Aorta (tissue), 5 donors: ENCODE results near the gene PACC1. TPM values are rescaled to one million over a fixed set of nuclear protein-coding genes. Genes with fewer than 3 reads are reported as not detected.

Experiments used
- ATAC-seq: fragments of 200-7000 bp; cut with Tn5 transposase; one replicate; pipeline ENCODE4 v1.9.1; 2022; ENCODE audit warnings: moderate library complexity; ENCODE audit not compliant: low FRiP score
- DNase-seq, 2 donors: peaks; one replicate each; pipeline ENCODE4 v3.0.0-alpha.2; 2020
- H3K27ac ChIP-seq, 2 donors: one replicate each; pipeline ENCODE4 v1.5.1; 2013; ENCODE audit warnings: low read length in 2 of 2, mild to moderate bottlenecking in 2 of 2, moderate library complexity in 2 of 2, control low read depth in 1 of 2, inconsistent platforms in 1 of 2, low read depth in 1 of 2
- H3K27me3 ChIP-seq, 2 donors: one replicate each; pipeline ENCODE4 v1.6.1; 2013; ENCODE audit warnings: control low read depth in 1 of 2, low read length in 1 of 2, mild to moderate bottlenecking in 1 of 2, moderate library complexity in 1 of 2; ENCODE audit not compliant: insufficient read depth in 2 of 2, control insufficient read depth in 1 of 2
- H3K36me3 ChIP-seq, 2 donors: one replicate each; pipeline ENCODE4 v1.6.1; 2013; ENCODE audit warnings: control low read depth in 1 of 2, low read length in 1 of 2, mild to moderate bottlenecking in 1 of 2; ENCODE audit not compliant: insufficient read depth in 2 of 2, control insufficient read depth in 1 of 2
- H3K4me1 ChIP-seq, 2 donors: one replicate each; pipeline ENCODE4 v1.6.1; 2013; ENCODE audit warnings: low read length in 2 of 2, control low read depth in 1 of 2, mild to moderate bottlenecking in 1 of 2, moderate library complexity in 1 of 2; ENCODE audit not compliant: insufficient read depth in 2 of 2, control insufficient read depth in 1 of 2
- H3K4me3 ChIP-seq, 2 donors: one replicate each; pipeline ENCODE4 v1.5.1; 2013; ENCODE audit warnings: low read length in 2 of 2, control low read depth in 1 of 2, mild to moderate bottlenecking in 1 of 2
- H3K9me3 ChIP-seq: one replicate; pipeline ENCODE4 v1.6.1; 2013; ENCODE audit warnings: mild to moderate bottlenecking, low read length; ENCODE audit not compliant: control insufficient read depth
- WGBS, 2 donors: extraction: QIAGEN DNeasy Blood & Tissue Kit; methylation state at CpG; one replicate each; pipeline ENCODE4 v1.1.7; 2013; 5-methylcytosine and 5-hydroxymethylcytosine counted together
- intact Hi-C, 2 donors: fragments of 100-400 bp; cut with DNase I; formaldehyde crosslinking; loops; one replicate each; pipeline versions ENCODE4 v1.14.2 to v1.15.0; 2022
- polyA plus RNA-seq, 2 donors: library from polyadenylated mRNA; stranded (reverse); fragments of 200-250 nt; gene quantifications; one replicate each; pipeline ENCODE4 v1.2.3, GENCODE V29; 2013
- total RNA-seq, 2 donors: library from RNA; stranded (reverse); fragmentation: NEBNext Ultra II Directional; extraction: Animal tissue kit (Norgen Biotek cat#: 25700); gene quantifications; one replicate each; pipeline ENCODE4 v1.2.1, GENCODE V29; 2021
- donor health status: healthy with polysubstance abuse.
- donor health status: Bipolar disorder and iron deficiency.
- donor health status: DM: no; HTN: no; CAD: no.
- donor health status: DM: no; HTN: no; CAD: no.
- donor health status: DM: yes; HTN: yes; CAD: no.

PACC1 gene
- total and polyA plus RNA-seq, 4 donors: 2.8 to 7.5 (median 4.9) TPM

- Histone ChIP-seq H3K9me3 (no peaks in the 10 kb centered on the region), H3K27ac (peak within 1 kb of the TSS; percentile 69 to 92), H3K4me1 (peaks cover 4% of the 10 kb centered on the region in 2 donors), H3K36me3 (no peaks in the 10 kb centered on the region), H3K27me3 (no peaks in the 10 kb centered on the region), H3K4me3 (peak within 1 kb of the TSS; percentile 94 to 99)
- 0 to 1% methylated on average over 49 to 86 of the region's 86 CpGs for WGBS, 2 donors
- ATAC-seq (peak; percentile 97), DNase-seq (peak; percentile 91 to 95)
- intact Hi-C loops: loop anchor here in 1 of 2 donors (2.0 kb wide), 1 partner anchor 20 kb away; no protein-coding TSS in a partner anchor
Measured at GRCh38 chr1:212432661-212433576, 18.2 kb upstream of the PACC1 start, which contains the start of gene NENF. TSS of gene NENF (plus strand) at chr1:212432920. CDS start at chr1:212432944, 24 bp downstream.

- H3K4me1 ChIP-seq: peaks cover 4% of the 10 kb centered on the region in 2 donors
- peak overlapping the region in 1 of 2 donors; percentile 75 for H3K27ac ChIP-seq
- H3K27me3 ChIP-seq: no peaks in the 10 kb centered on the region
- no peak for ATAC-seq
- H3K9me3 ChIP-seq: no peaks in the 10 kb centered on the region
- intact Hi-C loops: loop anchor here in 1 of 2 donors (2.0 kb wide), 1 partner anchor 21 kb away; no protein-coding TSS in a partner anchor
- no peaks in the 10 kb centered on the region for H3K36me3 ChIP-seq
- 5 to 7% methylated on average over 5 of the region's 5 CpGs for WGBS, 2 donors
- peak overlapping the region; percentile 78 to 94 for H3K4me3 ChIP-seq
- DNase-seq: no peak
Measured at GRCh38 chr1:212432272-212432660, 17.6 kb upstream of the PACC1 start.

- ATAC-seq (no peak), DNase-seq (no peak)
- Histone ChIP-seq H3K27me3 (no peaks in the 10 kb centered on the region), H3K4me3 (no peak overlapping the region), H3K9me3 (no peaks in the 10 kb centered on the region), H3K36me3 (no peaks in the 10 kb centered on the region), H3K4me1 (peaks cover 4% of the 10 kb centered on the region in 2 donors), H3K27ac (no peak overlapping the region)
- intact Hi-C loops: loop anchor here in 1 of 2 donors (2.0 kb wide), 1 partner anchor 21 kb away; no protein-coding TSS in a partner anchor
- WGBS, 2 donors: 94 to 95% methylated on average over 9 of the region's 9 CpGs
Measured at GRCh38 chr1:212431644-212432043, 17.0 kb upstream of the PACC1 start.

GRCh38 chr1:212430955-212431394 lies 16.3 kb upstream of the PACC1 start:
- intact Hi-C loops: no loop called here
- Histone ChIP-seq H3K36me3 (no peaks in the 10 kb centered on the region), H3K4me1 (peaks cover 4% of the 10 kb centered on the region in 2 donors), H3K27me3 (no peaks in the 10 kb centered on the region), H3K27ac (no peak overlapping the region), H3K4me3 (no peak overlapping the region), H3K9me3 (no peaks in the 10 kb centered on the region)
- no peak for DNase-seq
- WGBS, 2 donors: 90% methylated on average over 3 of the region's 3 CpGs
- ATAC-seq: no peak

- H3K4me1 ChIP-seq: peaks cover 4% of the 10 kb centered on the region in 2 donors
- intact Hi-C loops: no loop called here
- 86 to 91% methylated on average over 2 of the region's 2 CpGs for WGBS, 2 donors
Measured at GRCh38 chr1:212430416-212430815, 15.7 kb upstream of the PACC1 start.

GRCh38 chr1:212428496-212428895 lies 13.8 kb upstream of the PACC1 start:
- Histone ChIP-seq H3K4me1 (no peaks in the 10 kb centered on the region), H3K36me3 (no peaks in the 10 kb centered on the region), H3K27ac (no peak overlapping the region), H3K4me3 (no peak overlapping the region), H3K9me3 (no peaks in the 10 kb centered on the region), H3K27me3 (no peaks in the 10 kb centered on the region)
- DNase-seq: no peak
- 54 to 56% methylated on average over 5 of the region's 5 CpGs for WGBS, 2 donors
- ATAC-seq: no peak
- intact Hi-C loops: no loop called here

More at GRCh38 chr1:212430416-212430815, 15.7 kb upstream of the PACC1 start:
- no peak for DNase-seq
- H3K27ac ChIP-seq: no peak overlapping the region
- no peaks in the 10 kb centered on the region for H3K27me3 ChIP-seq
- H3K36me3 ChIP-seq: no peaks in the 10 kb centered on the region
- ATAC-seq: no peak
- H3K9me3 ChIP-seq: no peaks in the 10 kb centered on the region
- H3K4me3 ChIP-seq: no peak overlapping the region

GRCh38 chr1:212423879-212424278 lies 9.2 kb upstream of the PACC1 start:
- Histone ChIP-seq H3K36me3 (no peaks in the 10 kb centered on the region), H3K27me3 (no peaks in the 10 kb centered on the region), H3K4me1 (no peaks in the 10 kb centered on the region), H3K9me3 (no peaks in the 10 kb centered on the region), H3K27ac (no peak overlapping the region), H3K4me3 (no peak overlapping the region)
- ATAC-seq: no peak
- intact Hi-C loops: no loop called here
- WGBS, 2 donors: 84 to 88% methylated on average over 3 of the region's 3 CpGs
- no peak for DNase-seq

- no peak overlapping the region for H3K27ac ChIP-seq
- no peaks in the 10 kb centered on the region for H3K36me3 ChIP-seq
- intact Hi-C loops: no loop called here
- 57 to 65% methylated on average over 2 of the region's 2 CpGs for WGBS, 2 donors
- DNase-seq (no peak), ATAC-seq (no peak)
- no peak overlapping the region for H3K4me3 ChIP-seq
- H3K4me1 ChIP-seq: no peaks in the 10 kb centered on the region
- no peaks in the 10 kb centered on the region for H3K9me3 ChIP-seq
- no peaks in the 10 kb centered on the region for H3K27me3 ChIP-seq
Measured at GRCh38 chr1:212421165-212421564, 6.5 kb upstream of the PACC1 start.
